Stimulated activated CD8-positive, alpha-beta memory T cell treated with anti-CD3 and anti-CD28 coated beads, Interleukin-4, amount 100 ng/mL, for 24 hours (primary cell): Measurements from ENCODE around the gene UBA52.

Experiments used
- DNase-seq: peaks from one replicate; pipeline ENCODE4 v3.0.0-alpha.2; 2020; ENCODE audit warnings: low read depth

UBA52 gene

DNA sequence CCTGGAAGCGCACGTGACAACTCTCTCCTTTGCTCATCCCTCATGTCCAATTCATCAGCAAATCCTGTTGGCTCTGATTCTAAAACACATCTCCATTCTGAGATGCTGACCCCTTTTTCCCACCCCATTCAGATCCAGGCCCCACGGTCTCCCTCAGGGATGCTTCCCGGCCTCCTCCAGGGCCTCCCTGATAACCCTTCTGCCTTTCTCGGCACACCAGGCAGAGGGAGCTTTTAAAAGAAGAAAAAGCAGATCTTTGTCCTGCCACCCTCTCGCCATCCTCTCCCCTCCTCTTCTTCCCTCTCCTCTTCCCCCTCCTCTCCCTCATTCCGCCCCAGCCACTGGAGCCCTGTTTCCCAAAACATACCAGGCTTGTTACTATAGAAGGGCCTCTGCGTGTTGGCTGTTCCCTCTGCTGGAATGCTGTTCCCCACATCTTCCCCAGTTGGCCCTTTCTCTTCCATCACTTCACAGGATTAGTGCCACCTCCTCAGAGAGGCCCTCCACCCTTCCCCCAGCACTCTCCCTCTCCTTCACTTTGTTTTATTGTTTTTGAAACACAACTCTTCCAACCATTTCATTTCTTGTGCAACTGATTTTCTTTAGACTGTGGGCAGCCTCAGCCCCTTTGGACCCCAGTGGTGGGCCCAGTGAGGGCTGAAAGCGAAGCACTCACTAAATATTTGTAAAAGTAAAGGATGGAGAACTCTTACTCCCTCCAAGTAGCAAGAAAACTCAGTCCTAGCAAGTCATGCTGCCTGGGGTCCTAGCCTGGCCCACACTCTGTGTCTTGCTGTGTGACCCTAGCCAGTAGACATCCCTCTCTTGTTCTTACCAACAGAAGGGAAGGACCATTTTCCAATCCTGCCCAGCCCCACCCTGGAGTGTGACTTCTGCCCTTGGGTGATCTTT is 37.4 kb downstream of the UBA52 start:
- DNase-seq = no peak

DNA sequence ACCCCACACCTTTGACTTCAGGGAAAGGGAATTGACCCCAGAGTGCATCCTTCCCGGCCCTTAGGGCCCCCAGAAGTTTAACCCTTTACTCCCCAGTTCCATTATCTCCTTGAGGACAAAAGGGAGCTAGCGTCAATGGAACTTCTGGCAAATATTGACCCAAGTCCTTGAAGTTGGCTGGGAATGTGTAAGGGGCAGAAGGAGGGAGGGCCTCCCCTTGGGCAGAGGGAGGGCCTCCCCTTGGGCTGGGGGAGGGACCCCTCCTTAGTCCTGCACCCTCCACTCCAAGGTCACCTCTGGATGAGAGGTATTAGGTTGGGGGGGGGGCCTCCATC is 38.0 kb downstream of the UBA52 start:
- DNase-seq = no peak

DNA sequence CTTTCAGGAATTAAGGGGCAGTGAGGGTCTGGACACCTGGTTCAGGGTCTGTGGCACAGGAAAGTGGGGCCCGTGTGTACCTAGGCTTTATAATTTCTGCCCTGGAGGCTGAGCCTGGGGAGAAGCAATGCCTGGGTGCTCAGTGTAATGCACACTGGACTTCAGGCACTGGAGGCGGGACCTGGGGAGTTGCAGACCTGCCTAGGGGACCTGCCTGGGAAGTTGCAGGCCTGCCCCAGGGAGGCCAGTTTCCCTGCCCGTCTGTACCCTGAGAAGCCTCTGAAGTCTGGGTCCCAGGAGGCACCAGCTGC is 38.5 kb downstream of the UBA52 start:
- no peak for DNase-seq

DNA sequence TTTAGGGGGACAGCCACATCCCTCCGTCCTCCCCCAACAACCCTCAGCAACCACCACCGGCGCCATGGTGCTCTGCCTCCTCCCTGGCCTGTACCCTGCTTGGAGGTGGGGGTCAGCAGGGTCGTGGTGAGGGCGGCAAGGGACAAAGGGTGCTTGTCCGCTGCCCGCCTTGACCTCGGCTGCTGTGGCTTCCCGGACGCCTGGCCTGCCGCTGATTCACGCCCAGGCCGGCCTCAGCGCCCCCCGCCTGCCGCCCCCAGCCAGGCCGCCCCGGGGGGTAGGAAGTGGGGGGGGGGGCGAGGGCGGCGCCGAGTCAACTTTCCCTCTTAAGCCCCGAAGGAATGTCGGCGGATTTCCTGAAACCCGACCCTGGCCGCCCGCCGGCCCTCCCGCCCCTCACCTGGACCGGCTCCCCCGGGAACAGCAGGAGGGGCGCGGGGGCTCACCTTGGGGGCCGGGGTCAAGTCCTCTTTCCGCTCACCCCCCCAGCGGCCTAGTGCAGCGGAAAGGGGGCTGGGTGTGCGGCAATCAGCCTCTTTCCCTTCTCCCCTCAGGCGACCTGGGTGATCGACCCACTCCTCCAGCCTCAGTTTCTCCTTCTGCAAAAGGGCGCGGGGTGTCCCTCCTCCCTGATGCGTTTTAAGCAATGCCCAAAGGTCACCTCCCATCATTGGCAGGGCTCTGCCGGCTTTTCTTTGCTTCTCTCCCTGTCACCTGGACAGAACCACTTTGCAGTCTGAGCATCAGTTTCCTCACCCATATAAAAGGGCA is 39.1 kb downstream of the UBA52 start:
- no peak for DNase-seq

DNA sequence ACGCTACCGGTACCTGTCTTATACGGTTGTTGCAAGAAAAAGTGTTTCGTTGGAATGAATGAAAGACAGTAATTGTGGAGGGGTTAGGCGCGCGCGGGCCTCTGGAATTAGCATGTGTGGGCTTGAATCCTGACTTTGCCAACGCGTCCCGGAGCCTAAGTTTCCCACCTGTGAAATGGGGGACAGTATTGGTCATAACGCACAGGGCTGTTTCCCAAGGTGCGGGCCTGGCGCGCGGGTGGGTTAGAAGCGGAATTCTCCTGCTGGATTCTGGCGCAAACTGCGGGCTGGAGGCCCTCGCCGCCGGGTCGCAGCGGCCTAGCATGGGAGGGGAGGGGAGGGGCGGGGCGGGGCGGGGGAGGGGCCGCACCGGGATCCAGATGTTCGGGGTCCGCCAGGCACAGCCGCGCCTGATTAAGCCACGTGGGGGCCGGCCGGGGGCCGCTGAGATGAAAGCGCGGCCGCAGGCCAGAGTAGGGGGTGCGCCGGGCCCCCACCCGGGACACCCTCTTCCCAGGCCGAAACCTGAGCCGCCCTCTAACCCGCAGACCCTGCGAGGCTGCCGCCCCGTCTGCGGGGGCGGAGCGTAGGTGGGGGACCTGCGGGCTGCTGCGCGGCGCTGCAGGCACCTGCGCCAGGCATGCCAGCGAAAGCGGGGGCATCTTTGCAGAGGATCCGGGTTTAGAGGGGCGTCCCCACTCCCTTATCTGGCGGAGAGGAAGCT is 39.8 kb downstream of the UBA52 start:
- DNase-seq = no peak

DNA sequence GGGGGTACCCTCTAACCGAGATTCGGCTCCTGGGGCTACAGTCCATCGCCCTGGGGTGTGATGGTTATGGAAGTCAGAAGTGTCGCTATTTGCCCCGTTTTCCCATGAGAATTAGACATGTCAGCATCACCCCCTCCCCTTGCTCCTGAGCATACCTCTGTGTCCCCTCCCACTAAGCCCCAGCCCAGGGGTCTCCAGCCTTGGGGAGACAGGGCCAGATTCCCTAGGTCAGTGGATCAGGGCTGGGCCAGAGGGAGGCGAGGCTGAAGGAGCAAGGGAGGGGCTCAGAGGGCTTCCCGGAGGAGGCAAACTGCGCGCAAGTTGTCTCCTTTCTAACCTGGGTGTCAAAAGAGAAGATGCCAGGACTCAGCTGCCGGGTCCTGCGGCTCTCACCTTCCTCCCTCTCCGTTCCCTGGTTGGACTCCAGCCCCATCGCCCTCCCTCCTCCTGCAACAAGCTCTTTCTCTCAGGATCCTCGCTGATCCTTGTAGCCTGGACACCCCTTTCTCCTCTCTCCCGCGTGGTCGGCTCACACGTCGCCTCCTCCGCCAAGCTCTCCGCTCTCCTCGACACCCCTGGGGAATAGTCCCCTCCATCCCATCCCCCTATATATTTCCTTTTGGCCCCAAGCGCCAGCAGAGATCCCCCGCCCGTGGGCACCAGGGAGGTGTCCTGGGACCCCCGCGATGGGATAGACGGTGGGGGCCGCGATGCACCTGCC is 40.6 kb downstream of the UBA52 start:
- DNase-seq = no peak

DNA sequence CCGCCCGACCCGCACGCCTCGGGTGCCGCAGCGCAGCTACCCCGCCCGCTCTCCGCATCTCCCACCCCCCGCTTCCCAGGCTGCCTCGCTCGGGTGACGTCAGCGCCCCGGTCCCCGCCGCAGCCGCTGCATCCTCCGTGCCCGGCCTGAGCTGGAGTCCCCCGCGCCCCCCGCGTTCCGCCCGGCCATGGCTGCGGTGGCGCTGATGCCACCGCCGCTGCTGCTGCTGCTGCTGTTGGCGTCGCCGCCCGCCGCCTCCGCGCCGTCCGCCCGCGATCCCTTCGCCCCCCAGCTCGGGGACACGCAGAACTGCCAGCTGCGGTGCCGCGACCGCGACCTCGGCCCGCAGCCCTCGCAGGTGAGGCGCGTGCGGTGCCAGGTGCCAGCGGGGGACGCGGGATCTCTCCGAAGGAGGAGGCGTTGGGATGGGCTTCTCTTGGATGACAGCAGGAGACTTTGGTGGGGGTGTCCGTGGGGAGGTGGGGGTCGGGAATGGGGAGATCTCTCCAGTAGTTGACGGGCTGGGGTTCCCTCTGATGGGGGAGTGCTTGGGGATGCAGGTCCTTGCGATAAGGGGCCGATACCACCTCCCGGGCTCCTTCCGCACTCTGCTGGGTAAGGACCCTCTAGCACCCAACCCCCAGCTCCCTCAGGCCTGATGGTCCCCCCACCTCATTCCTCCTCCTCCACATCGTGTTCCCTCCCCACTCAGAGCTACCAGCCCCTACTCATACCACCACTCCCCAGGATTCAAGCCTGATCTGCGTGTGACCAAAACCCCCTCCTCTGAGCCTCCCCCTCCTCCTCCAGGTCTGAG is 41.3 kb downstream of the UBA52 start, which contains the start of gene TMEM59L:
Gene TMEM59L, plus strand, starts transcription at position 99 of the 817 bp plus-strand sequence. Its CDS starts 89 bp downstream, at position 188.
- DNase-seq = no peak

DNA sequence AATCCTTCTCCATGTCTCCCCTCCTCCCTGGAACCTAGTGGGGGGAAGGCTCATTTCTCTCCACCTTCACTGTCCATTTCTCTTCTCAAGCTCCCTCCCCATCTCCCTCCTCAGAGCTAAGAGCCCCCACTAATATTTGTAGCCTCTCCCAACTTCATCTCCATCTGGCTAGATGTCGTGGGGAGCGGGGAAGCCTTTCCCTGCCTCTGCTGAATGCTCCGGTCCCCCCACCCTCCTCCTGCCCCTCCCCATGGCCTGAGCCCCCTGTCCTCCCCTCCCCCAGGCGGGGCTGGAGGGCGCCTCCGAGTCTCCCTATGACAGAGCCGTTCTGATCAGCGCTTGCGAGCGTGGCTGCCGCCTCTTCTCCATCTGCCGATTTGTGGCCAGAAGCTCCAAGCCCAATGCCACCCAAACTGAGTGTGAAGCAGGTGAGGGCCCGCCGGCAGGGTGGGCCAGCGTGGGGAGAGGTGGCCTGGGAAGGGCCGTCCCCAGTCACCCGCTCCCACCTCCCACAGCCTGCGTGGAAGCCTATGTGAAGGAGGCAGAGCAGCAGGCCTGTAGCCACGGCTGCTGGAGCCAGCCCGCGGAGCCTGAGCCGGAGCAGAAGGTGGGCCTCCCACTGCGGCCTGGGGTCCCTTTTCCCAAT is 42.1 kb downstream of the UBA52 start:
- no peak for DNase-seq

DNA sequence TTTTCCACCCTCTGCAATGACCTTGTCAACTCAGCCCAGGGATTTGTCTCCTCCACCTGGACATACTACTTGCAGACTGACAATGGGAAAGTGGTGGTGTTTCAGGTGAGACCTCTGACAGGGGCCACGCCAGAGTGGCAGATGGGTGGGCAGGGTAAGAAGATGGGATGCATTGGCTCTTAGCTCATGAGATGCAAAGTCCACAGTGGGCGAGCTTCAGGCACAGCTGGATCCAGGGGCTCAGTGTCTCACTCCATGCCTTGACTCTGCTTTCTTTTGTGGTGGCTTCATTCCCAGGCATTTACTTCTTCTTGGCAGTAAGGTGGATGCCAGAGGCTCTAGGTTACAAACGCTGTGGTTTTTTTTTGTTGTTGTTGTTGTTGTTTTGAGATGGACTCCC is 44.4 kb downstream of the UBA52 start:
- no peak for DNase-seq

DNA sequence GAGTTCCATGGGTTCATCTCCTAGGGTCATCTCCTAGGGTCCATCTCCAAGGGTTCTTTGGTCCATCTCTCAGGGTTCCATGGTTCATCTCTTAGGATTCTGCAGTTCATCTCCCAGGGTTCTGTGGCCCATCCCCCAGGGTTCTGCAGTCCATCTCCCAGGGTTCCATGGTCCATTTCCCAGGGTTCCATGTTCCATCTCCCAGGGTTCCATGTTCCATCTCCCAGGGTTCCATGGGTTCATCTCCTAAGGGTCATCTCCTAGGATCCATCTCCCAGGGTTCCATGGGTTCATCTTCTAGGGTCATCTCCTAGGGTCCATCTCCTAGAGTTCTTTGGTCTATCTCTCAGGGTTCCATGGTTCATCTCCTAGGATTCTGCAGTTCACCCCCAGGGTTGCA is 45.9 kb downstream of the UBA52 start:
- DNase-seq = no peak

DNA sequence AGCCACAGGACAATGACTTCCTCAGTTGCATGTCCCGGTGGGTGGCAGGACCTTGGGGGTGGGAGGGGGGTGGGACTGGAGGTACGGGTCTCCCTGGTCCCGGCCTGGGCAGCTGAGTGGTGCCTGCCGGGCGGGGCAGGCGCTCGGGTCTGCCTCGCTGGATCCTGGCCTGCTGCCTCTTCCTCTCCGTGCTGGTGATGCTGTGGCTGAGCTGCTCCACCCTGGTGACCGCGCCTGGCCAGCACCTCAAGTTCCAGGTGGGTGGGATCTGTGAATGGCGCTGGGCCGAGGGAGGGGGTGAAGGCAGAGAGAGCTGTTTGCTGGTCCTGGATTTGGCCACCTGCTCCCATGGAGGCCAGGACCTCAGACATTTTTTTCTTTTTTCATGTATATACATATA is 46.6 kb downstream of the UBA52 start:
- no peak for DNase-seq

DNA sequence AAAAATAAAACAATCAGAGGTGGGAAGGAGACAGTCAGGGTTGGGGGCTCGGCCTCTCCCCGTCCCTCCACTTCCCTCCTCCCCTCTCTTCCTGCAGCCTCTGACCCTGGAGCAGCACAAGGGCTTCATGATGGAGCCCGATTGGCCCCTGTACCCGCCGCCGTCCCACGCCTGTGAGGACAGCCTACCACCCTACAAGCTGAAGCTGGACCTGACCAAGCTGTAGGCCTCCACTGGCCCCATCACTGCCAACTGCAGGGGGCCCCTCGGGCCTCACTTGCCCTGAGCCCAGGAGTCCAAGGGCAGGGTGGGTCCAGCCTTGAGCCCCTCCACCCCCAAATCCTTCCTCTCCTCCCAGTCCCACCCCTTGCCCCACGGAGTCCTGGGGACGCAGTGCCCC is 48.7 kb downstream of the UBA52 start:
- no peak for DNase-seq

DNA sequence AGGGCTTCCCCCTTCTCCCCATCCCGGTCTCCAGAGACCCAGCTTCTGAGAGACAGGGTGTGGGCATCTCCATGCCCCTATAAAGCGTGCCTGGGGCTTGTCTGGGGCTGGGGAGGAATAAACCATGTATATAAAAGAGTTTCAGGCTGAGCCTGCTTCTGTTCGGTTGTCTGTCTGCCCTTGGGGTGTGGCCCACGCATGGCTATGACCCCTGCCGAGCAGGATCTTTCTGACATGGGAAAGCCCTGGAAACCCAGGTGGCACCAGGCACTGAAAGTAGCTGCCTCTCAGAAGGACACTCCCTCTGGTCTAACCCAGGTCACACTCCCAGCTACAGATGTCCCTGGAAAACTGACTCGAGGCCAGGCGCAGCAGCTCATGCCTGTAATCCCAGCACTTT is 49.2 kb downstream of the UBA52 start:
- no peak for DNase-seq

DNA sequence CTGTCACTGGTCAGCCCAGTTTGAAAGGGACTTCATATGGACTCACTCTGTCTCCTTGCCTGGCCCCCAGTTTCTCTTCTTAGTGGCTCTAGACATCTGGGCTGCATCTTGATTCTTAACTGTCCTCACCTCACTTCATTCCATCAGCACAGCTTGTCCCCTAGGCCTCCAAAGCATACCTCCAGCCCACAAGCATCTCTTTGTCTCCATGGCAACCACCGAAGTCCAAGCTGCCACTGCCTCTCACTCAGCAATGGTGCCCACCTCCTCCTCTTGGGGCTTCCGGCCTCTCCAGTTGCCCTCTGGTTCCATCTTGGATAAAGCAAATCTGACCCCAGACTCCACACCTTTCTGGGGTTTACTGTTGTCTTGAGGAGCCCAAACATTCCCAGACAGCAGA is 55.2 kb downstream of the UBA52 start:
- no peak for DNase-seq
